Gastroesophageal sphincter (tissue), 3 donors: ENCODE results near the gene BAIAP2.

Experiments used
- POLR2A ChIP-seq, 2 donors: fragments of 450-650 bp; IDR thresholded peaks; one replicate each; pipeline ENCODE4 v1.6.1; 2017; ENCODE audit warnings: antibody characterized with exemption in 2 of 2, mild to moderate bottlenecking in 2 of 2, moderate library complexity in 1 of 2
- TF ChIP-seq, protein P1 (sequence below), 4 experiments: fragments of 200-600 bp in 2 of 4; fragments of 450-650 bp in 2 of 4; sonication (generic) in 1 of 4; IDR thresholded peaks; one replicate each; pipeline ENCODE4 v1.5.1; 2017 to 2019; ENCODE audit warnings: antibody characterized with exemption in 4 of 4, mild to moderate bottlenecking in 2 of 4, moderate library complexity in 2 of 4

DNA sequence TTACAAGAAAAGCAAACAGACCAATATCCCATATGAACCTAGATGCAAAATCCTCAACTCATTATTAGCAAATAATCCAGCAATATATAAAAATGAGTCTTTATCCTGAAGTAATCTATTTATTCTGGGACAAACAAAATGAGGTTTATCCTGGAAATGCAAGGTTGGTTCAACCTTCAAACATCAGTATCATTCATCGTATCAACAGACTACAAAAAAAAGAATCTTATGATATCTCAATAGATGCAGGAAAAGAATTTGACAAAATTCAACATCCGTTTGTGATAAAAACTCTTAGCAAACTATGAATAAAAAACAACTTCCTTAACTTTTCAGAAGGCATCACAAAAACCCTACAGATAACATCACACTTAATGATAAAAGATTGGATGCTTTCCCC is 18.4 kb upstream of the BAIAP2 start:
- no peak for TF ChIP-seq POLR2A (IDR thresholded peaks at IDR 0.05)
- TF ChIP-seq, protein P1, sequence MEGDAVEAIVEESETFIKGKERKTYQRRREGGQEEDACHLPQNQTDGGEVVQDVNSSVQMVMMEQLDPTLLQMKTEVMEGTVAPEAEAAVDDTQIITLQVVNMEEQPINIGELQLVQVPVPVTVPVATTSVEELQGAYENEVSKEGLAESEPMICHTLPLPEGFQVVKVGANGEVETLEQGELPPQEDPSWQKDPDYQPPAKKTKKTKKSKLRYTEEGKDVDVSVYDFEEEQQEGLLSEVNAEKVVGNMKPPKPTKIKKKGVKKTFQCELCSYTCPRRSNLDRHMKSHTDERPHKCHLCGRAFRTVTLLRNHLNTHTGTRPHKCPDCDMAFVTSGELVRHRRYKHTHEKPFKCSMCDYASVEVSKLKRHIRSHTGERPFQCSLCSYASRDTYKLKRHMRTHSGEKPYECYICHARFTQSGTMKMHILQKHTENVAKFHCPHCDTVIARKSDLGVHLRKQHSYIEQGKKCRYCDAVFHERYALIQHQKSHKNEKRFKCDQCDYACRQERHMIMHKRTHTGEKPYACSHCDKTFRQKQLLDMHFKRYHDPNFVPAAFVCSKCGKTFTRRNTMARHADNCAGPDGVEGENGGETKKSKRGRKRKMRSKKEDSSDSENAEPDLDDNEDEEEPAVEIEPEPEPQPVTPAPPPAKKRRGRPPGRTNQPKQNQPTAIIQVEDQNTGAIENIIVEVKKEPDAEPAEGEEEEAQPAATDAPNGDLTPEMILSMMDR (IDR thresholded peaks at IDR 0.05), result no peak
